ENCODE results near the gene RAB7A. TPM values are rescaled to one million over a fixed set of nuclear protein-coding genes. Genes with fewer than 3 reads are reported as not detected.

Gene RAB7A
- total RNA-seq, 1 donor from 2014 or later: 26.0 TPM

DNA sequence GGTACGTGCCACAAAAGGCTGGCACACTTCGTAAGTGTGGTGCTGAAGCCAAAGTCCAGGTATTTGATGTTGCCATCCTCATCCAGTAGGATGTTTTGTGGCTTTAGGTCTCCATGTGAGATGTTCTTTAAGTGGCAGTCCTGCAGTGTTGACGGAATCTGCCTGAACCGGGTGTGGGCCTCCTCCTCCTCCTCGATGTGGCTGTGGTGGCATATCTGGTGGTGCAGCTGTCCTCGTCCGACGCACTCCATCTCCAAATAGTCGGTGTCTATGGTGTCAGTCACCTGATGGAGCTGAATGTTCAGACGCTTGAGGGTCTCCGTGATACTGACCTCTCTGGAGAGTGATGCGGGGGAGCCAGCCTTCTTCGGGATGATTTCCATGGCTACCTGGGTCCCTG is 123.0 kb downstream of the RAB7A start:
- DNase-seq (ENCODE audit: low spot score): no peak

DNA sequence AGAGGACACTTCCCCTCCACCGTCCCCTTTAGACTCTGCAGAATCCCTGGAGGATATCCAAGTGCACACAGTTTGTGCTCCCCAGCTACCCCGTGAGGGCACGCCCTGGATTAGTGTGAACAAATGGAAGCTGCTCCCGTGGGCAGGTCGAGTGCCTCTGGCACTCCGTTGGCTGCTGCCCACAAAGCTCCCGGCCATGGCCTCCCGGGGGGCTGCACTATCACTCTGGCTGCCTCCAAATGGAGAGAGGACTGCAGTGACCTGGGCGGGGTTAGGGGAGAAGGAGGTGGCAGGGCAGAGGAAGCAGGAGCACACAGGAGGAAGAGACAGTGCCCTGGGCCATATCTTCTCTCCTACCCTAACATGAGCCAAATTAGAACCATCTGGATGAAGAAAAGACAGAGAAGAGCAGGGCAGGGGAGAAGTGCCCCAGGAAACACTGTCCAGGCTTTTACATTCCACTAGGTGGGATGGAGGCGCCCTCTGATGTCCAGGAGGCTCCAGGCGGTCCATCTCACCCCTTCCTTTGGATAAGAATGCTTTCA is 124.0 kb downstream of the RAB7A start:
- DNase-seq (ENCODE audit: low spot score): no peak

DNA sequence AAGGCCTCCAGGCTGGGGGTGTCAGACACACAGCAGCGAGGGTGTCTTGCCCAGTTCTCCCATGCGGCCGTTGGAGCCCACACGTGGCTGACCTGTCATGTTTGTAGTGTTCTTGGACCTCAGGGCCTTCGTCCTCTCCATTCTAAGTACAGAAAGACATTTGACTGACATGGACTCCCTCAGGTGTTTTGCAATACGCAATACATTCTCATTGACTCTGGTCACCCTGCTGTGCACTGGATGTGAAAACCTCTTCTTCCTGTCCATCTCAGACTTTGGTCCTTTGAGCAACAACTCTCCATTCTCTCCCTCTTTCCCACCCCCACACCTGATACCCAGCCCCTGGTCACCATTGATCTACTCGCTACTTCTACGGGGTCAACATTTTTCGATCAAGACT is 124.6 kb downstream of the RAB7A start:
- no peak for DNase-seq (ENCODE audit: low spot score)

DNA sequence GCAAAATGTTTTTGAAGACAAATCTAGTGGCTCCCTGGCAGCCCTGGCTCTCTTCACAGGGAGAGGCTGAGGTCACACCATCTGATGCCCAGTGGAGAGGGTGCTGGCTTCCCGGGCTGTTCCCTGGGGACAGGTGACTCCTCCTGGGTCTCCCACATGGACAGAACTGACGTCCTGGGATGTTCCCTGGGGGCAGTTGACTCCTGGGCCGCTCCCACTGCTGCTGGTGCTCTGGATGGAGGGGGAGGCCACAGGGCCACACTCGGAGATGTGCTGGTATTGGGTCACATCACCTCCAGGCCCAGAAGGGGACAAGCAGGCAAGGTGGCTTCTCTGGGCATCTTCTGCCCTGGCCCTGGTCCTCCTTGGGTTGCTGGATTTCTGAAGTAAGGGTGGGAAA is 125.6 kb downstream of the RAB7A start:
- no peak for DNase-seq (ENCODE audit: low spot score)

GRCh38 chr3:128853826-128854225 is 127.8 kb downstream of the RAB7A start:
- no peak for DNase-seq (ENCODE audit: low spot score)

DNA sequence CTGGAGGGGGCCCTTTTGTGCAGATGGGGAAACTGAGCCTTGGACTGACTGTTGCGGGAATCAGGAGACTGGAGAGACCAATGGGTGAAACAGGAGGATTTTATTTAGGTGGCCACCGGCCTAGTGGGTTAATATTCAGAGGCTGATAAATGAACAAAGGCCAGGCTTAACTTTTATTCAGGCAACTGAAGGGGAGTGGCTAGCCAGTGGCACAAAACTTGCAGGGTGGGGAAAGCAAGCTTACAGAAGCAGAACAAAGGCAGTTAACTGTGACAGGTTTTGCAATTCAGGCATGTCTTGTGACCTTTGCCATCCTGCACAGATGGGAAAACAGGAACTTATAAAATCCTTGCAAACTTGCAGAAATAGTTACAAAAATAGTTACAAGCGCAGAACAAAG is 128.5 kb downstream of the RAB7A start:
- DNase-seq (ENCODE audit: low spot score): no peak

DNA sequence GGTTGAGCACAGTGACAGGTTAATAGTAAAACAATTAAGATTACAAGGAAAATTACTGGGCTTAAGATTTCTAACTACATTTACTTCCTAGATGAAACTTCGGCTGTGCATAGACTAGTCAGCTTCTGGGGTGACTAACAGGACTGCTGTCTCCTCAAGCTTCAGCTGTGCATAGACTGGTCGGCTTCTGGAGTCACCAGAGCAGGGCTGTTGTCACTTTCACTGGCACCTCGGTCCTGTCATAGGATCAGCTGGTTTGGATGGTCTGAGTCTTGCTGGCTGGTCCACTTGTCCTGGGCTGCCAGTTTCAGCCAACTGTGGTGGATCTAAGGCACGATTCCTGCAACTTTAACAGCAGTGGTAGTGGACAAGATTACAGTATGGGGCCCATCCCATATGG is 129.6 kb downstream of the RAB7A start:
- DNase-seq (ENCODE audit: low spot score): no peak

DNA sequence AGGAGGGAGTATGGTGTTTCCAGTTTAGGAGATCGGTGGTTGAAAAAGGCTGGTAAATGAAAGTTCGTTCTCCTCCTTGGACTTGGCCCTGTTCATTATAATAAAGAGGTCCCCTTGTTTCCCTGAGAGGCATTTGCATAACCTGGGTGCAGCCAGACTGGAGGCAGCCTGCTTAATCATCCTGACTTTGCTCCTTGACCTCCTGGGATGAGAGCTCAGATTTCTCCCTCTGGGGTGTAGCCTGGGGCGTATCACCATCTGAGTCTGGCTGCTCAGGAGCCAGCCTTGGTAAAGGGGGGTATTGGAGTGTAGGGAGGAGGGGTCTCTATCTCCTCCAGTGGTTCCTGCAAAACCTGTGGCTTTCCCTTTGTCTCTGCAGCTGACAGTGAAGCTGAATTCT is 132.2 kb downstream of the RAB7A start:
- DNase-seq (ENCODE audit: low spot score): no peak

DNA sequence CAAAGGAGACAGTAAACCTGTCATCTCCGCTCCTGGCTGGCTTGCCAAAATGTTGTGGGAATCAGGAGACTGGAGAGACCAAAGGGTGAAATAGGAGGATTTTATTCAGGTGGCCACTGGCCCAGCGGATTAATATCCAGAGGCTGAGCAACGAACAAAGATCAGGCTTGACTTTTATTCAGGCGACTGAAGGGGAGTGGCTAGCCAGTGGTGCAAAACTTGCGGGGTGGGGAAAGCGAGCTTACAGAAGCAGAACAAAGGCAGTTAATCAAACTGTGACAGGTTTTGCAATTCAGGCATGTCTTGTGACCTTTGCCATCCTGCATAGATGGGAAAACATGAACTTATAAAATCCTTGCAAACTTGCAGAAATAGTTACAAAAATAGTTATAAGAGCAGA is 133.6 kb downstream of the RAB7A start:
- DNase-seq (ENCODE audit: low spot score): no peak

GRCh38 chr3:128861491-128861890 is 135.5 kb downstream of the RAB7A start:
- no peak for DNase-seq (ENCODE audit: low spot score)

DNA sequence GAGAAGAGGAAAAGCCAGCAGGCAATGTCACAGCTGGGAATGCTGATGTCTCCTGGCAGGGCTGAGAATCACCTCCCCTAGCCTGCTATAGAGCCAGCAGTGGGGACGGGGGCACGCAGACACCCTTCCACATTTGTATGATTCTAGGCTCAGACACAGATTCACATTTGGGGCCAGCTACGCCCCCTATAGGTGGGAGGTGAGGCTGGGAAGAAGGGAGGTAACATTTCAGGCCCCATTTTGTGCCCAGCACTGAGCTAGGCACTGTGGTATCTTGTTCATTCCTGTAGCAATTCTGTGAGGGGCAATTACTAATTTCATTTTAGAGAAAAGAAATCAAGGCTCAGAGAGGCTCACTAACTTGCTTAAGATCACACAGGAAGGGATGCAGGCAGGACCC is 137.6 kb downstream of the RAB7A start:
- DNase-seq (ENCODE audit: low spot score): no peak

Other genes starting within 250 kb of the RAB7A start
- 3.6 TPM for gene GATA2, start 233.0 kb upstream of the RAB7A start, total RNA-seq (ENCODE audit: insufficient read depth, low replicate concordance)
- 220 TPM for gene RPN1, start 75.4 kb upstream of the RAB7A start, total RNA-seq (ENCODE audit: insufficient read depth, low replicate concordance)
- gene ACAD9, start 153.4 kb downstream of the RAB7A start, total RNA-seq (ENCODE audit: insufficient read depth, low replicate concordance): 26.5 TPM

Measured in umbilical cord (tissue), 2 donors.